ENCODE measurements around the gene PACC1. TPM values are rescaled to one million over a fixed set of nuclear protein-coding genes. Genes with fewer than 3 reads are reported as not detected.

PACC1 gene
- total RNA-seq, 2 experiments from 2014 or later, result 1.8 to 2.1 TPM

DNA sequence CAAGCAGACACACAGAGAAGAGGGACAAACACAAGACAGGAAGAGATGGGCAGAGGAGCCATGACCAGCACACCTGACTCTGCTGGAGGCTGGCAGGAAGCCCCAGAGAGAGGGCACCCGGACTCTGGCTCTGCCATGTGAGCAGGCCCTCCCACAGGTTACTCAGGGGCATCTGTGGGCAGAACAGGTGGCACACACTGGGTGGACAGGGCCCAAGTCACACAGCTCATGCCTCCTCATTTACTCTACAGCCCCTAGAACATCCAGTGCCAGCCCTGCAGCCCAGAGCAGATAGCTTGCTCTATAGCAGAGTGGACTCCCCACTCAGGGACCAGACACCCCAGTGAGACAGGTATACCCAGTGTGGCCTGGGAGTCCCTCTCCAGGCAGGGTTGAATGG is 28.7 kb downstream of the PACC1 start:
- Mint-ChIP-seq H3K4me1 (ENCODE audit: low read depth) (peaks cover 5% of the 10 kb centered on the region), H3K4me3 (no peak overlapping the region), H3K27ac (no peak overlapping the region), H3K36me3 (ENCODE audit: low read depth) (peaks cover 88% of the 10 kb centered on the region), H3K9me3 (peaks cover 10% of the 10 kb centered on the region), H3K27me3 (no peaks in the 10 kb centered on the region)
- Histone ChIP-seq H3K27ac (ENCODE audit: low read depth in 1 of 2, low read length in 2 of 2) (no peak overlapping the region), H3K4me1 (ENCODE audit: insufficient read depth, low read length) (peaks cover 2% of the 10 kb centered on the region), H3K9me3 (ENCODE audit: control insufficient read depth in 1 of 2, insufficient read depth in 1 of 2, low read length in 2 of 2) (peaks cover 0 to 12% of the 10 kb centered on the region in 2 experiments), H3K4me3 (ENCODE audit: low read length) (no peak overlapping the region), H3K36me3 (ENCODE audit: insufficient read depth, low read length) (peaks cover 62% of the 10 kb centered on the region), H3K27me3 (ENCODE audit: control insufficient read depth in 1 of 2, insufficient read depth in 2 of 2, low read length in 2 of 2) (no peaks in the 10 kb centered on the region)
- ChIA-PET POLR2A (no interaction called here), CTCF (no interaction called here)
- no peak for ATAC-seq (ENCODE audit: poor library complexity)
- no peak for DNase-seq
- intact Hi-C loops (cut with DNase I, micrococcal nuclease), result no loop called here
- TF ChIP-seq, protein P1, sequence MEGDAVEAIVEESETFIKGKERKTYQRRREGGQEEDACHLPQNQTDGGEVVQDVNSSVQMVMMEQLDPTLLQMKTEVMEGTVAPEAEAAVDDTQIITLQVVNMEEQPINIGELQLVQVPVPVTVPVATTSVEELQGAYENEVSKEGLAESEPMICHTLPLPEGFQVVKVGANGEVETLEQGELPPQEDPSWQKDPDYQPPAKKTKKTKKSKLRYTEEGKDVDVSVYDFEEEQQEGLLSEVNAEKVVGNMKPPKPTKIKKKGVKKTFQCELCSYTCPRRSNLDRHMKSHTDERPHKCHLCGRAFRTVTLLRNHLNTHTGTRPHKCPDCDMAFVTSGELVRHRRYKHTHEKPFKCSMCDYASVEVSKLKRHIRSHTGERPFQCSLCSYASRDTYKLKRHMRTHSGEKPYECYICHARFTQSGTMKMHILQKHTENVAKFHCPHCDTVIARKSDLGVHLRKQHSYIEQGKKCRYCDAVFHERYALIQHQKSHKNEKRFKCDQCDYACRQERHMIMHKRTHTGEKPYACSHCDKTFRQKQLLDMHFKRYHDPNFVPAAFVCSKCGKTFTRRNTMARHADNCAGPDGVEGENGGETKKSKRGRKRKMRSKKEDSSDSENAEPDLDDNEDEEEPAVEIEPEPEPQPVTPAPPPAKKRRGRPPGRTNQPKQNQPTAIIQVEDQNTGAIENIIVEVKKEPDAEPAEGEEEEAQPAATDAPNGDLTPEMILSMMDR (IDR thresholded peaks at IDR 0.05), result no peak

DNA sequence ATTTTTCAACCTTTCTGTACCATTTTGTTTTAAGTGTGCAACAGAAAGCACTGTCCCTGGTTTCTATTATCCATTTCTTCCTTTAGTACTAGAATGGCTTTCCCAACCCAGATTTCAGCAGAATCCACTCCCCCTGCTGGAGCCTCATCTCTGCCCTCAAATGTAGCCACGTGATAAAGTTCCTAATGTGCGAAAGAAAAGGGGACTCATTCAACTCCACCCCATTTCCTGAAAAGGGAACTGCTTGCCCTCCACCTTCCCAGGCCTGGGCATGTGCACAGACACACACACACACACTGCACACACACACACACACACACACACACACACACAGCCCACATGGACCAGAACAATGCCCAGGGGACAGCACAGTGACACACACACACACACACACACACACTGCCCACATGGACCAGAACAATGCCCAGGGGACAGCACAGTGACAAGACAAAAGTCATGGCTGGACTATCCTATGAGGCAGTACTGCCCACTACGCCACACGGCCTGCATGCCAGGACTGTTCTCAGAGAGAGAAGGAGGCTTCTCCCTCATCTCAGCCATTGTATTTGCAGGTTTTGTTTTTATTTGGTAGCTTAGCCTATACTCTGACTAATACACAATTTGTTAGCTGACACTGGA is 33.2 kb downstream of the PACC1 start:
- no peak for DNase-seq
- Mint-ChIP-seq H3K27me3 (no peaks in the 10 kb centered on the region), H3K27ac (no peak overlapping the region), H3K4me1 (ENCODE audit: low read depth) (no peaks in the 10 kb centered on the region), H3K4me3 (no peak overlapping the region), H3K36me3 (ENCODE audit: low read depth) (peaks cover 86% of the 10 kb centered on the region), H3K9me3 (no peaks in the 10 kb centered on the region)
- ChIA-PET POLR2A (no interaction called here), CTCF (interaction anchor here (0.5 kb wide), 1 partner anchor 1135 kb away, joined by 3 read pairs; no protein-coding TSS in a partner anchor)
- H3K27me3 ChIP-seq (ENCODE audit: control insufficient read depth in 1 of 2, insufficient read depth in 2 of 2, low read length in 2 of 2), result no peaks in the 10 kb centered on the region
- intact Hi-C loops (cut with DNase I, micrococcal nuclease), result no loop called here
- H3K4me1 ChIP-seq (ENCODE audit: insufficient read depth, low read length), result peaks cover 2% of the 10 kb centered on the region
- peaks cover 77% of the 10 kb centered on the region for H3K36me3 ChIP-seq (ENCODE audit: insufficient read depth, low read length)
- ATAC-seq (ENCODE audit: poor library complexity), result no peak
- no peak overlapping the region for H3K4me3 ChIP-seq (ENCODE audit: low read length)
- no peak overlapping the region for H3K27ac ChIP-seq (ENCODE audit: low read depth in 1 of 2, low read length in 2 of 2)
- TF ChIP-seq, protein P1 (IDR thresholded peaks at IDR 0.05), result no peak
- H3K9me3 ChIP-seq (ENCODE audit: control insufficient read depth in 1 of 2, insufficient read depth in 1 of 2, low read length in 2 of 2), result no peaks in the 10 kb centered on the region

DNA sequence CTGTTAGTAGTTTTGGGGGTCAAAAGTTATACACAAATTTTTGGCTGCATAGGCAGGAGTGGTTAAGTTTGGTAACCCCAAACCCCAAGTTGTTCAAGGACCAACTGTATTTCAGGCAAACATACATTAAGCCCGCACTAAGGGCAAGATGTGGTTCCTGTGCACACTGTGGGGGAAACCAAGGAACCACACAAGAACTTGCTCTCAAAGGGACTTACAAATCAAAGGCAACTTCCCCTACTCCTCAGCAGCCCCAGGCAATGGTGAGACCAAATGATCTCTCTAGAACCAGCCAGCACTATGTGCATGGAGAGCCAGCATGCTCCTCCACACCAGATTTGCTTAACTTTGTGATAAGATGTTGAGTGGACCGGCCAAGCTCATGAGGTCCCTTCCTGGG is 35.3 kb downstream of the PACC1 start:
- Mint-ChIP-seq H3K9me3 (no peaks in the 10 kb centered on the region), H3K4me1 (ENCODE audit: low read depth) (no peaks in the 10 kb centered on the region), H3K4me3 (no peak overlapping the region), H3K27me3 (no peaks in the 10 kb centered on the region), H3K36me3 (ENCODE audit: low read depth) (peaks cover 74% of the 10 kb centered on the region), H3K27ac (no peak overlapping the region)
- no peak for DNase-seq
- peaks cover 63% of the 10 kb centered on the region for H3K36me3 ChIP-seq (ENCODE audit: insufficient read depth, low read length)
- ChIA-PET CTCF (interaction anchor here (1.6 kb wide), 1 partner anchor 27 kb away, joined by 6 read pairs; no protein-coding TSS in a partner anchor), POLR2A (no interaction called here)
- H3K27me3 ChIP-seq (ENCODE audit: control insufficient read depth in 1 of 2, insufficient read depth in 2 of 2, low read length in 2 of 2), result no peaks in the 10 kb centered on the region
- H3K27ac ChIP-seq (ENCODE audit: low read depth in 1 of 2, low read length in 2 of 2), result no peak overlapping the region
- intact Hi-C loops (cut with DNase I, micrococcal nuclease), result no loop called here
- TF ChIP-seq, protein P1 (IDR thresholded peaks at IDR 0.05), result no peak
- no peak for ATAC-seq (ENCODE audit: poor library complexity)
- no peak overlapping the region for H3K4me3 ChIP-seq (ENCODE audit: low read length)
- no peaks in the 10 kb centered on the region for H3K9me3 ChIP-seq (ENCODE audit: control insufficient read depth in 1 of 2, insufficient read depth in 1 of 2, low read length in 2 of 2)
- H3K4me1 ChIP-seq (ENCODE audit: insufficient read depth, low read length), result no peaks in the 10 kb centered on the region

All from CD4-positive, alpha-beta T cell (primary cell).